Peyer's patch (tissue), 4 donors: Measurements from ENCODE around the gene CPT1C. TPM values are rescaled to one million over a fixed set of nuclear protein-coding genes. Genes with fewer than 3 reads are reported as not detected.

ENCODE experiments used
- DNase-seq, 3 donors: peaks; one replicate each; pipeline ENCODE4 v3.0.0-alpha.2; 2017 to 2019
- H3K27ac ChIP-seq, 4 donors: fragments of 200-600 bp; sonication (generic); one replicate each; pipeline ENCODE4 v1.5.1; 2016 to 2019
- H3K27me3 ChIP-seq, 2 donors: fragments of 200-600 bp; sonication (generic); one replicate each; pipeline ENCODE4 v1.5.1; 2019
- H3K36me3 ChIP-seq, 3 donors: fragments of 200-600 bp; sonication (generic); one replicate each; pipeline ENCODE4 v1.5.1; 2016 to 2019
- H3K4me1 ChIP-seq, 4 donors: fragments of 200-600 bp; sonication (generic); one replicate each; pipeline ENCODE4 v1.5.1; 2016 to 2019
- H3K4me3 ChIP-seq, 4 donors: fragments of 200-600 bp; sonication (generic); 1 replicate in 3 of 4; 2 replicates in 1 of 4; pipeline ENCODE4 v1.5.1; 2016 to 2019; ENCODE audit warnings: mild to moderate bottlenecking in 1 of 4
- H3K9me3 ChIP-seq, 4 donors: fragments of 200-600 bp; sonication (generic); one replicate each; pipeline ENCODE4 v1.5.1; 2016 to 2019; ENCODE audit warnings: mild to moderate bottlenecking in 1 of 4
- POLR2A ChIP-seq, 2 donors: fragments of 450-650 bp; IDR thresholded peaks; one replicate each; pipeline ENCODE4 v1.5.1; 2017; ENCODE audit warnings: antibody characterized with exemption in 2 of 2, mild to moderate bottlenecking in 2 of 2, moderate library complexity in 2 of 2
- total RNA-seq, 4 donors: library from RNA; depleted of rRNA; stranded (reverse); fragments of >200 nt; gene quantifications; one replicate each; pipeline ENCODE4 v1.1.0, GENCODE V29; 2016
- TF ChIP-seq, protein P1 (sequence below), 6 experiments: fragments of 450-650 bp in 4 of 6; fragments of 200-600 bp in 2 of 6; sonication (generic) in 1 of 6; IDR thresholded peaks; one replicate each; pipeline ENCODE4 v1.5.1; 2017 to 2019; ENCODE audit warnings: antibody characterized with exemption in 6 of 6, mild to moderate bottlenecking in 3 of 6, moderate library complexity in 1 of 6

The CPT1C gene
- total RNA-seq, 4 donors from 2014 or later = 3.0 to 12.4 (median 5.6) TPM; not detected in 1

DNA sequence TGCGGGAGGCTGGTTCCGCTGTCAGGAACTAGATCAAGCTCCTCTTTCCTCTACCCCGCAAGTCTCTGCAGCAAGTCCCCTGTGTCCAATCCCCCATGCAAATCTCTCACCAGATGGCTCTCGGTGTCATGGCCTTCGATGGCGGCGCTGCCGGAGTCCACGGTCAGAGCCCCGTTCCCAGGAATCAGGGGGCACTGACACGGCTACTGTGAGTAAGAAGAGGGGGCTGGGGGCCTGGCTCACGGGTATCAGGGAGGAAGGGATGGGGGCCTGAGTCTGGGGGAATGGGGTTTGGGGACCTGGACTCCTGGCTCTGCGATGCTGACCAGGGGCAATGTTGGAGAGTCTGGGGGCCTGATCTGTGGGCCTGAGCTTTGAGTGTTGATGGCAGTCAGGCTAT is 44.9 kb upstream of the CPT1C start:
- H3K36me3 ChIP-seq = peaks cover 0 to 63% (median 0%) of the 10 kb centered on the region in 3 donors

DNA sequence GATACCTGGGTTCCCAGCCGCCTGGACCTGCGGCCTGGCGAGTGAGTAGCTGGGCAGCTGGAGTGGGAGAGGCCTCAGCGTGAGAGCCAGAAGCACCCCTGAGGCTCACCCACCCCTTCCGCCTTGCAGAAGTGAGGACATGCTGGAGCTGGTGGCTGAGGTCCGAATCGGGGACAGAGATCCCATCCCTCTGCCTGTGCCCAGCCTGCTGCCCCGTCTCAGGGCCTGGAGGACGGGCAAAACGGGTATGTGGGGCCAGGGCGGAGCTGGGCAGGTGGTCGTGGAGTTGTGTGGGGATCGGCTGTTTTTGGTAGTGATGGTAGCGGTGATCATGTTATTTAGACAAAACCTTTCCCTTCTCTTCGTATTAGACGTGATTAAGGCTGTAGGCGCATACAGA is 44.3 kb upstream of the CPT1C start:
- peaks cover 0 to 69% (median 0%) of the 10 kb centered on the region in 3 donors for H3K36me3 ChIP-seq

More for the DNA sequence above, 44.9 kb upstream of the CPT1C start:
- Histone ChIP-seq H3K4me1 (peaks cover 0 to 18% (median 0%) of the 10 kb centered on the region in 4 donors), H3K27ac (no peak overlapping the region), H3K4me3 (no peak overlapping the region), H3K9me3 (no peaks in the 10 kb centered on the region), H3K27me3 (no peaks in the 10 kb centered on the region)
- DNase-seq = no peak
- TF ChIP-seq, protein P1, sequence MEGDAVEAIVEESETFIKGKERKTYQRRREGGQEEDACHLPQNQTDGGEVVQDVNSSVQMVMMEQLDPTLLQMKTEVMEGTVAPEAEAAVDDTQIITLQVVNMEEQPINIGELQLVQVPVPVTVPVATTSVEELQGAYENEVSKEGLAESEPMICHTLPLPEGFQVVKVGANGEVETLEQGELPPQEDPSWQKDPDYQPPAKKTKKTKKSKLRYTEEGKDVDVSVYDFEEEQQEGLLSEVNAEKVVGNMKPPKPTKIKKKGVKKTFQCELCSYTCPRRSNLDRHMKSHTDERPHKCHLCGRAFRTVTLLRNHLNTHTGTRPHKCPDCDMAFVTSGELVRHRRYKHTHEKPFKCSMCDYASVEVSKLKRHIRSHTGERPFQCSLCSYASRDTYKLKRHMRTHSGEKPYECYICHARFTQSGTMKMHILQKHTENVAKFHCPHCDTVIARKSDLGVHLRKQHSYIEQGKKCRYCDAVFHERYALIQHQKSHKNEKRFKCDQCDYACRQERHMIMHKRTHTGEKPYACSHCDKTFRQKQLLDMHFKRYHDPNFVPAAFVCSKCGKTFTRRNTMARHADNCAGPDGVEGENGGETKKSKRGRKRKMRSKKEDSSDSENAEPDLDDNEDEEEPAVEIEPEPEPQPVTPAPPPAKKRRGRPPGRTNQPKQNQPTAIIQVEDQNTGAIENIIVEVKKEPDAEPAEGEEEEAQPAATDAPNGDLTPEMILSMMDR (IDR thresholded peaks at IDR 0.05) = no peak
- no peak for TF ChIP-seq POLR2A (IDR thresholded peaks at IDR 0.05)

DNA sequence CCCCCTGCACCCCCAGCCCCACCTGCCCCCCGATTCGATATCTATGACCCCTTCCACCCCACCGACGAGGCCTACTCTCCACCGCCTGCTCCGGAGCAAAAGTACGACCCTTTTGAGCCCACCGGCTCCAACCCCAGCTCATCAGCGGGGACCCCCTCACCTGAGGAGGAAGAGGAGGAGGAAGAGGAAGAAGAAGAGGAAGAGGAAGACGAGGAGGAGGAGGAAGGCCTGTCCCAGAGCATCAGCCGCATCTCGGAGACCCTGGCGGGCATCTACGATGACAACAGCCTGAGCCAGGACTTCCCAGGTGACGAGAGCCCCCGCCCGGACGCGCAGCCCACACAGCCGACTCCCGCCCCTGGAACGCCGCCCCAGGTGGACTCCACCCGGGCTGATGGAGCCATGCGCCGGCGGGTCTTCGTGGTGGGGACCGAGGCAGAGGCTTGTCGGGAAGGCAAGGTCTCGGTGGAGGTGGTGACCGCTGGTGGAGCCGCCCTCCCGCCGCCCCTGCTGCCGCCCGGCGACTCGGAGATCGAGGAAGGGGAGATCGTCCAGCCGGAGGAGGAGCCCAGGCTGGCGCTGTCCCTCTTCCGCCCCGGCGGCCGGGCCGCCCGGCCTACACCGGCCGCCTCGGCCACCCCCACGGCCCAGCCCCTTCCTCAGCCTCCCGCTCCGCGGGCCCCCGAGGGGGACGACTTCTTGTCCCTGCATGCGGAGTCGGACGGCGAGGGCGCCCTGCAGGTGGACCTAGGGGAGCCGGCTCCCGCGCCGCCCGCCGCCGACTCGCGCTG is 39.7 kb upstream of the CPT1C start:
- Histone ChIP-seq H3K4me3 (no peak overlapping the region), H3K4me1 (no peaks in the 10 kb centered on the region), H3K9me3 (no peaks in the 10 kb centered on the region), H3K36me3 (peaks cover 0 to 96% (median 0%) of the 10 kb centered on the region in 3 donors), H3K27ac (no peak overlapping the region), H3K27me3 (no peaks in the 10 kb centered on the region)
- no peak for DNase-seq
- TF ChIP-seq POLR2A (IDR thresholded peaks at IDR 0.05) = no peak

More for the DNA sequence above, 44.3 kb upstream of the CPT1C start:
- TF ChIP-seq, protein P1 (IDR thresholded peaks at IDR 0.05) = no peak
- no peak for TF ChIP-seq POLR2A (IDR thresholded peaks at IDR 0.05)
- H3K27me3 ChIP-seq = no peaks in the 10 kb centered on the region
- no peak overlapping the region for H3K4me3 ChIP-seq
- H3K27ac ChIP-seq = no peak overlapping the region
- DNase-seq = no peak
- H3K9me3 ChIP-seq = no peaks in the 10 kb centered on the region
- H3K4me1 ChIP-seq = peaks cover 0 to 18% (median 0%) of the 10 kb centered on the region in 4 donors

DNA sequence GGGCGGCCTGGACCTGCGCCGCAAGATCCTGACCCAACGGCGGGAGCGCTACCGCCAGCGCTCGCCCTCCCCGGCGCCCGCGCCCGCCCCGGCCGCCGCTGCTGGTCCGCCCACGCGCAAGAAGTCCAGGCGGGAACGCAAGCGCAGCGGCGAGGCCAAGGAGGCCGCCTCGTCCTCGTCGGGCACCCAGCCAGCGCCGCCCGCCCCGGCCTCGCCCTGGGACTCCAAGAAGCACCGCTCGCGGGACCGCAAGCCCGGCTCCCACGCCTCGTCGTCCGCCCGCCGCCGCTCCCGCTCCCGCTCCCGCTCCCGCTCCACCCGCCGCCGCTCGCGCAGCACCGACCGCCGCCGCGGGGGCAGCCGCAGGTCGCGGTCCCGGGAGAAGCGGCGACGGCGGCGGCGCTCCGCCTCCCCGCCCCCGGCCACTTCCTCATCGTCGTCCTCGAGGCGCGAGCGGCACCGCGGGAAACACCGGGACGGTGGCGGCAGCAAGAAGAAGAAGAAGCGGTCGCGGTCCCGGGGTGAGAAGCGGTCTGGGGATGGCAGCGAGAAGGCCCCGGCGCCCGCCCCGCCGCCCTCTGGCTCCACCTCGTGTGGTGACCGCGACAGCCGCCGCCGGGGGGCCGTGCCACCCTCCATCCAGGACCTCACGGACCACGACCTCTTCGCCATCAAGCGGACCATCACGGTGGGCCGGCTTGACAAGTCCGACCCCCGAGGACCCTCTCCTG is 38.9 kb upstream of the CPT1C start:
- Histone ChIP-seq H3K27me3 (no peaks in the 10 kb centered on the region), H3K9me3 (no peaks in the 10 kb centered on the region), H3K4me3 (no peak overlapping the region), H3K36me3 (peaks cover 0 to 96% (median 0%) of the 10 kb centered on the region in 3 donors), H3K27ac (no peak overlapping the region), H3K4me1 (no peaks in the 10 kb centered on the region)
- DNase-seq = no peak
- TF ChIP-seq, protein P1 (IDR thresholded peaks at IDR 0.05) = no peak
- TF ChIP-seq POLR2A (IDR thresholded peaks at IDR 0.05) = no peak

DNA sequence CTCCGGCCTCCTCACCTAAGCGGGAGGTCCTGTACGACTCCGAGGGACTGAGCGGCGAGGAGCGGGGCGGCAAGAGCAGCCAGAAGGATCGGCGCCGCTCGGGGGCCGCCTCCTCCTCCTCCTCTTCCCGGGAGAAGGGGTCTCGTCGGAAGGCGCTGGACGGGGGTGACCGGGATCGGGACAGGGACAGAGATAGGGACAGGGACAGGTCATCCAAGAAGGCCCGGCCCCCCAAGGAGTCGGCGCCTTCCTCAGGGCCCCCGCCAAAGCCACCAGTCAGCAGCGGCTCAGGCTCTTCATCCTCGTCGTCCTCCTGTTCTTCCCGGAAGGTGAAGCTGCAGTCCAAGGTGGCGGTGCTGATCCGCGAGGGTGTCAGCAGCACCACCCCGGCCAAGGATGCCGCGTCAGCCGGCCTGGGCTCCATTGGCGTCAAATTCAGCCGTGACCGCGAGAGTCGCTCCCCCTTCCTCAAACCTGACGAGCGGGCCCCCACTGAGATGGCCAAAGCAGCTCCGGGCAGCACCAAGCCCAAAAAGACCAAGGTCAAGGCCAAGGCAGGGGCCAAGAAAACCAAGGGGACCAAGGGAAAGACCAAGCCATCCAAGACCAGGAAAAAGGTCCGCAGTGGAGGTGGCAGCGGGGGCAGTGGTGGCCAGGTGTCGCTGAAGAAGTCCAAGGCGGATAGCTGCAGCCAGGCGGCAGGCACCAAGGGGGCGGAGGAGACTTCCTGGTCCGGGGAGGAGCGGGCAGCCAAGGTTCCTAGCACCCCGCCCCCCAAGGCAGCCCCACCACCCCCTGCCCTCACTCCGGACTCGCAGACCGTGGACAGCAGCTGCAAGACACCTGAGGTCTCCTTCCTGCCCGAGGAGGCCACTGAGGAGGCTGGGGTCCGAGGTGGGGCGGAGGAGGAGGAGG is 38.1 kb upstream of the CPT1C start:
- no peak for DNase-seq
- no peak overlapping the region for H3K4me3 ChIP-seq
- H3K27ac ChIP-seq = no peak overlapping the region
- no peaks in the 10 kb centered on the region for H3K27me3 ChIP-seq
- no peaks in the 10 kb centered on the region for H3K9me3 ChIP-seq
- H3K36me3 ChIP-seq = peaks cover 0 to 96% (median 0%) of the 10 kb centered on the region in 3 donors
- TF ChIP-seq POLR2A (IDR thresholded peaks at IDR 0.05) = no peak
- TF ChIP-seq, protein P1 (IDR thresholded peaks at IDR 0.05) = no peak
- H3K4me1 ChIP-seq = no peaks in the 10 kb centered on the region
